ENCODE results near the gene TBC1D16. TPM values are rescaled to one million over a fixed set of nuclear protein-coding genes. Genes with fewer than 3 reads are reported as not detected.

TBC1D16 gene
- total and polyA plus RNA-seq, 5 donors = 9.9 to 27.8 (median 21.0) TPM

- ATAC-seq (peak; percentile 3 to 9), DNase-seq (no peak)
- H3K4me3 ChIP-seq (ENCODE audit: low read length) = no peak overlapping the region
- H3K27ac ChIP-seq (ENCODE audit: low read length) = no peak overlapping the region
- H3K9me3 ChIP-seq (ENCODE audit: control insufficient read depth, low read length) = no peaks in the 10 kb centered on the region
- intact Hi-C loops (cut with DNase I) = no loop called here
- no peaks in the 10 kb centered on the region for H3K4me1 ChIP-seq (ENCODE audit: control insufficient read depth, insufficient read depth, low read length)
- 57% methylated on average over 10 of the region's 10 CpGs for WGBS
- H3K27me3 ChIP-seq (ENCODE audit: control insufficient read depth, insufficient read depth) = no peaks in the 10 kb centered on the region
These were observed 11.3 kb downstream of the TBC1D16 start for GRCh38 chr17:80024206-80024972.

- Histone ChIP-seq H3K27me3 (ENCODE audit: control insufficient read depth, insufficient read depth) (no peaks in the 10 kb centered on the region), H3K4me3 (ENCODE audit: low read length) (no peak overlapping the region), H3K9me3 (ENCODE audit: control insufficient read depth, low read length) (no peaks in the 10 kb centered on the region), H3K27ac (ENCODE audit: low read length) (no peak overlapping the region), H3K4me1 (ENCODE audit: control insufficient read depth, insufficient read depth, low read length) (no peaks in the 10 kb centered on the region)
- 67% methylated on average over 43 of the region's 43 CpGs for WGBS
- intact Hi-C loops (cut with DNase I) = no loop called here
- DNase-seq (peak; percentile 58 to 87 (median 87)), ATAC-seq (peak; percentile 65 to 70)
These were observed 12.0 kb downstream of the TBC1D16 start for GRCh38 chr17:80023481-80024205.

- Histone ChIP-seq H3K27ac (ENCODE audit: low read length) (no peak overlapping the region), H3K9me3 (ENCODE audit: control insufficient read depth, low read length) (no peaks in the 10 kb centered on the region), H3K4me1 (ENCODE audit: control insufficient read depth, insufficient read depth, low read length) (no peaks in the 10 kb centered on the region), H3K4me3 (ENCODE audit: low read length) (no peak overlapping the region), H3K27me3 (ENCODE audit: control insufficient read depth, insufficient read depth) (no peaks in the 10 kb centered on the region)
- intact Hi-C loops (cut with DNase I) = no loop called here
- DNase-seq = no peak
- ATAC-seq = no peak
- WGBS = 100% methylated on average over 2 of the region's 2 CpGs
These were observed 14.1 kb downstream of the TBC1D16 start for GRCh38 chr17:80021600-80021999.

GRCh38 chr17:80018917-80019651, 16.6 kb downstream of the TBC1D16 start:
- Histone ChIP-seq H3K9me3 (ENCODE audit: control insufficient read depth, low read length) (no peaks in the 10 kb centered on the region), H3K4me3 (ENCODE audit: low read length) (no peak overlapping the region), H3K4me1 (ENCODE audit: control insufficient read depth, insufficient read depth, low read length) (no peaks in the 10 kb centered on the region), H3K27ac (ENCODE audit: low read length) (no peak overlapping the region), H3K27me3 (ENCODE audit: control insufficient read depth, insufficient read depth) (no peaks in the 10 kb centered on the region)
- DNase-seq (no peak), ATAC-seq (no peak)
- WGBS = 82% methylated on average over 21 of the region's 21 CpGs
- intact Hi-C loops (cut with DNase I) = no loop called here

- Histone ChIP-seq H3K9me3 (ENCODE audit: control insufficient read depth, low read length) (no peaks in the 10 kb centered on the region), H3K4me1 (ENCODE audit: control insufficient read depth, insufficient read depth, low read length) (no peaks in the 10 kb centered on the region), H3K27me3 (ENCODE audit: control insufficient read depth, insufficient read depth) (no peaks in the 10 kb centered on the region), H3K27ac (ENCODE audit: low read length) (no peak overlapping the region), H3K4me3 (ENCODE audit: low read length) (no peak overlapping the region)
- intact Hi-C loops (cut with DNase I) = no loop called here
- WGBS = 97% methylated on average over 18 of the region's 18 CpGs
- DNase-seq = no peak
- no peak for ATAC-seq
These were observed 18.3 kb downstream of the TBC1D16 start for GRCh38 chr17:80017226-80018010.

GRCh38 chr17:80012765-80013741, 22.6 kb downstream of the TBC1D16 start:
- H3K4me3 ChIP-seq (ENCODE audit: low read length) = no peak overlapping the region
- no peaks in the 10 kb centered on the region for H3K27me3 ChIP-seq (ENCODE audit: control insufficient read depth, insufficient read depth)
- 91% methylated on average over 33 of the region's 33 CpGs for WGBS
- no peaks in the 10 kb centered on the region for H3K9me3 ChIP-seq (ENCODE audit: control insufficient read depth, low read length)
- no peak overlapping the region for H3K27ac ChIP-seq (ENCODE audit: low read length)
- ATAC-seq (no peak), DNase-seq (no peak)
- no peaks in the 10 kb centered on the region for H3K4me1 ChIP-seq (ENCODE audit: control insufficient read depth, insufficient read depth, low read length)
- intact Hi-C loops (cut with DNase I) = no loop called here

GRCh38 chr17:80011989-80012555, 23.6 kb downstream of the TBC1D16 start:
- no peak for ATAC-seq
- H3K27me3 ChIP-seq (ENCODE audit: control insufficient read depth, insufficient read depth) = no peaks in the 10 kb centered on the region
- H3K27ac ChIP-seq (ENCODE audit: low read length) = no peak overlapping the region
- no peaks in the 10 kb centered on the region for H3K9me3 ChIP-seq (ENCODE audit: control insufficient read depth, low read length)
- DNase-seq = peak in 1 of 3 donors; percentile 31
- H3K4me1 ChIP-seq (ENCODE audit: control insufficient read depth, insufficient read depth, low read length) = no peaks in the 10 kb centered on the region
- intact Hi-C loops (cut with DNase I) = no loop called here
- 76% methylated on average over 10 of the region's 10 CpGs for WGBS
- H3K4me3 ChIP-seq (ENCODE audit: low read length) = no peak overlapping the region

- no peak overlapping the region for H3K4me3 ChIP-seq (ENCODE audit: low read length)
- H3K27ac ChIP-seq (ENCODE audit: low read length) = no peak overlapping the region
- intact Hi-C loops (cut with DNase I) = no loop called here
- ATAC-seq (no peak), DNase-seq (peak in 2 of 3 donors; percentile 37 to 54)
- H3K4me1 ChIP-seq (ENCODE audit: control insufficient read depth, insufficient read depth, low read length) = no peaks in the 10 kb centered on the region
- H3K27me3 ChIP-seq (ENCODE audit: control insufficient read depth, insufficient read depth) = no peaks in the 10 kb centered on the region
- no peaks in the 10 kb centered on the region for H3K9me3 ChIP-seq (ENCODE audit: control insufficient read depth, low read length)
- WGBS = 95% methylated on average over 33 of the region's 33 CpGs
These were observed 25.3 kb downstream of the TBC1D16 start for GRCh38 chr17:80010283-80010858.
